COLO829 (cell line): ENCODE measurements around the gene PEX16.
"Not testable (repeated sequence)": the region's sequence is repeated elsewhere in the genome, so short reads cannot be mapped to it uniquely, and the experiment has no call there.

Experiments used
- DNase-seq: peaks from one replicate; pipeline ENCODE4 v3.0.0; 2012; ENCODE audit warnings: low spot score

PEX16 gene

DNA sequence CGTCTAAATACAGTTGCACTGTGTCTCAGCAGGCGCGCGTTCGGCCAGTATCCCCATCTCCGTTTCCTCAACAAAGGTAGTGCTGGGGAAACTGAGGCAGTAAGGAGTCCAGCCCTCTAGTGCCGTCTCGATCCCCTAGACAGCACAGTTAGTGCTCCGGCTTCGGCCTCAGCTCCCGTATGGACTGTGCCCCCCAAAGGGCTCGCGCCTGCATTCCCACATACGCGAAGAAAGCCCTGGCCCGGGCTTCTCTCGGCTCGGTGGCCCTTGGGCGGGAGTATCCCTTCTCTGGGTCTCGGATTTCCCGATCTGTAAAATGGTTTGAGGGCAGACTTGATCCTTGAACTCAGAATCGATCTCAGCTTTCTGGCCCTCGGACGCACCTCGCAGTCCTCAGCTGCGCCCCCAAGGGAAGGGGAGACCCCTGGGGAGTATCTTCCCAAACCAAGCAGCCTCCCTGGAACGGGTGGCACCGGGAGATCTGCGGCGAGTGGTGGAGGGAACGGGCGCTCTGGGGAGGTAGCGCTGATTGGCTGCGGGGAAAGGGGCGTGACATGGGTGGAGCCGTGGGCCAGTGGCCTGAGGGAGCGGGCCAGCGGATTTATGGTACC, 759 bp upstream of the PEX16 start:
- DNase-seq = peak; percentile 73

DNA sequence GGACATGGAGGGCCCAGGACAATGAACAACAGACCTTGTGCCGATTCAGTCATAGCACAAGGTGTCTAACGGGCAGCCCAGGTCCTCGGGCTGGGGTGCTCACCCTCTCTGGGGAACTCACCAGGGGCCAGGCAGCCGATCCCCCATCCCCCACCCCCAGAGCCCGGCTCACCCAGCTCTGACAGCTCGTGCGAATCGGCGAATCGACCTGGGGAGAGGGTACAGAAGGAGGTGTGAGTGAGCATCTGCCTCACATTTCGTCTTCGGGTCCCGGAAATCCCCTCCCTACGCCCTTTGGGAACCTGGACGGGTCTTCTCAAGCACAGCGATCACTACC, 423 bp downstream of the PEX16 start:
- no peak for DNase-seq

DNA sequence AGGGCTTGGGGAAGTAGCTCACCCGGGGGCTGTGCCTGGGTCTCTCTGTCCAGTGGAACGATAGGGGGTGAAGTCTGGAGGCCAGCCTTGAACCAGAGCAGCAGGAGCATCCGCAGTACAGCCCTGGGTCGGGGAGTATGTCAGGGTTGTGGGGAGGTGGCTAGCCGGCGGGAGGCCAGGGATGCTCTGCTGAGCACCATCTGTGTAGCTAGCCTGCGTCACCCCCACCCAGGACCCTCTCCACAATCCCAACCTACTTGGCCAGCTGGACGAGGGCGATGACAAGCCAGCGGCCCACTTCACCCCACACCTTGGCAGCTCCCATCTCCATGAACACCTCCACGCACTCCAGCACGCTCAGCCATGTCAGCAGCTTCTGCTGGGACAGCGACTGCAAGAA, 2.2 kb downstream of the PEX16 start:
- no peak for DNase-seq

DNA sequence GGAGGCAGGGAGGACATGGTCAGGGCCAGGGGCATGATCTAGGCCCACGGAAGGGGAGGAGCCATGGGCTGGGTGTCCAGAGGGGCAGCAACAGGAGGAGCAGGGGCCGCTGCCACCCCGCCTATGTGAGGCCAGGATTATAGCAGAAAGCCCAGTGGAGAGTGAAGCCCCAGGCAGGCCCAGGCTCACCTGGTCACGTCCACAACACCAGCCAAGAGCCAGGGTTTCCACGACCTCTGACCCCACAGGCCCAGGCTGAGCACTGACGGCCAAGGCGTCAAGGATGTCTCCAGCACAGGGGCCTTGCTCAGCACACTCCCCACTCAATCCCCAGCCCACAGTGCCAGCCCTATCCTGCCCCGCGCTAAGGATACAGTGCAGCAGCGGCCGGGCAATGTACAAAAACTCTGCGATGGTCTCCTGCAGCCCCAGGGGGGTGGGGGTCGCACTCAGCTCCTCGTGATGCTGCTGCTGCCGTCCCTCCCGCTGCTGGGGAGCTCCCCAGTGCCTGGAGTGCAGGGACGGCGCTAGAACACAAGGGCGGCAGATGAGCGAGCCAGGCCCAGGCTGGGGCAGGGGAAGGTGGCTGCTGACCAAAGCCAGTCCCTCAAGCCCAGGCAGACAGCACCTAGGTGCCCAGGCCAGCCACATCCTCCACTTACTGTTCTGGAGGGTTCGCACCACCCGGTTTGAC, 3.6 kb downstream of the PEX16 start:
- DNase-seq = no peak

DNA sequence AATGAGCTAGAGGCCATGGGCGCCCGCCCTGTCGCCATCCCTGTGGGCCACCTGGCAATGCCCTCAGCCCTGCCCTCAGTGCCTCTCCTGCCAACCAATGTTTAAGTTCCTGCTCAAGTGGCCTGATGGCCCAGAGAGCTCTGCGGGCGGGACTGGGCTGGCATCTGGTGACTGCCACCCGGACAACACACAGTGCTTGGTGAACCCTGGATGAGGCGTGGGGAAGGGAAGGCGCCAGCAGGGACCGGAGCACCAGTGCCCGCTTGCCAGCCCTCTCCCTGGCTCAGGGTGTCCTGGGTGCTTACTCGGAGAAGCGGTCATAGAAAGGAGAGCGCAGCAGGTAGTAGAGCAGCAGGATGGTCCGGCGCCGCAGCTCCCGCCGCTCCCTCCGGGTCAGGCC, 4.2 kb downstream of the PEX16 start:
- DNase-seq = no peak

DNA sequence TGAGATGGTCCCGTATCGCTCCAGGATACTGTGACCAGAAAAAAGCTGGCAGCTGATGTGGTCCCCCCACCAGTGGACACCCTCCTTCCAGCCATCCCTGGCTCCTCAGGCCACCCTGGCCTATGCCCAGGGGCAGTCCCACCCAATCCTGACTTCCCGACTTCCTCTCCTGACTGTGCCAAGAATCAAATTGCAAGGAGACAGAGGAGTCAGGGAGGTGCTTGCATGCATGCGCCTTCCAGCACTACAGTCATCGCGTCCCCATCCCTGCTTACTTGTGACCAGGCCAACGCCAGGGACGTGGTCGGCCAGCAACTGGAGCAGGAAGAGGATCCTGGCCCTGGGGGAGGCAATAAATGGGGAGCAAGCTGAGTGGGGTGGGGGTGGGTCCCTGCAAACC, 7.1 kb downstream of the PEX16 start:
- no peak for DNase-seq

DNA sequence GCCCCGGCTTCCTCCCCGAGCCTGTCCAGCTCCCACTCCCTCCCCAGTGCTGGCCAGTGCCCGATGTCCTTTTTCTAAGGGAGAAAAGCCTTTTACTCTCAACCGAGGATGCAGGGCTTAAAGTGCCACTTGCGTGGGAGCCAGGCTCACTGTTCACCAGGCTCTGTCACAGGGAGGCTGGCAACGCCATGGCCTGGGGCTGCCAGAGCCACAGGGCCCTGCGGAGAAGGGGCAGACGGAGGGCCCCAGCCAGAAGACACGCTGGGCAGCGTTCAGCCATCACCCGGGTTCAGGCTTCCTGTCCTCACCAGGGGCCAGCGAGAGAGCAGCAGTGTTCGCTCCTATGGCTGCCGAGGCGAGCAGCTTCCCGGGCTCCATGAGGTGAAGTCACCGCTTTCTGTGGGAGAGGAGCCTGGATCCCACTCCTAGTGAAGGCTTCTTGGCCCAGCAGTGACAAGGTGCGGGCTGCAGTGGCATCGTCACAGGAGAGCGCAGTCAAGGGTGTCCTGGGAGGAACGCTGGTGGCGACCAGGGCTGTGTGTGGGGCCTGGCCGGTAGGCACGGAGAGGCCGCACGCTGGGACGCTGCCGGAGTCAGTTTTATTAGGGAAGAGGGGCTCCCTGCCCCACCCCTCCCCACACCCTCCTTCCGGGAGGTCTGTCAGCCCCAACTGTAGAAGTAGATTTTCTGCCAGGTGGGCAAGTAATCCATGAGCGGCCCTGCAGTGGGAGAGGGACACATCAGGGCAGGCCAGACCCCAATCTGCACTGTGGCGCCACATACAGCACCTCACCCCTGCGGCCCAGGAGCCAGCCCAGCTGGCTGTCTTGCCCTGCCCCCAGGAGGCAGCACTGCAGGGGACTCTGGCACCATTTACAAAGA, 7.8 kb downstream of the PEX16 start:
- no peak for DNase-seq

DNA sequence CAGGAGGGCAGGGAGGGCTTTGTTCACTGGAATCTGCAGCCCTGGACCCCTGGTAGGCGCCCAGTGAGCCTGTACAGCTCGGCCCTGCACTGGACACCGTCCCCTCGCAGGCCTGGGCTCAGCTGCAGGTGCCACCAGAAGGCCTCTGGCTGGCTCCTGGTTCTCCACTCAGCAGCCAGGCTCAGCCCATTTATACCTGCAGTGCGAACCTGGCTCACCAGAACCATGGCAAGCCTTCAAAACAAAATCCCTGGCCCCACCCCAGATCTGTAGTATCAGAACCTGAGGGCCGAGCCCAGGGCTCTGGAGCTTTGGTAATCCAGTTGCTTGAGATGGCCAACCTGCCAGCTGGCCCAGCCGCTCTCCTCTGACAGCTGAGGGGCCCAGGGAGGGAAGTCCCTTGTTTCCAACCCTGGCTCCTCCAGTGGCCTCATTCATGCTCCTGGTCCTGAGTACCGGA, 9.7 kb downstream of the PEX16 start:
- no peak for DNase-seq

DNA sequence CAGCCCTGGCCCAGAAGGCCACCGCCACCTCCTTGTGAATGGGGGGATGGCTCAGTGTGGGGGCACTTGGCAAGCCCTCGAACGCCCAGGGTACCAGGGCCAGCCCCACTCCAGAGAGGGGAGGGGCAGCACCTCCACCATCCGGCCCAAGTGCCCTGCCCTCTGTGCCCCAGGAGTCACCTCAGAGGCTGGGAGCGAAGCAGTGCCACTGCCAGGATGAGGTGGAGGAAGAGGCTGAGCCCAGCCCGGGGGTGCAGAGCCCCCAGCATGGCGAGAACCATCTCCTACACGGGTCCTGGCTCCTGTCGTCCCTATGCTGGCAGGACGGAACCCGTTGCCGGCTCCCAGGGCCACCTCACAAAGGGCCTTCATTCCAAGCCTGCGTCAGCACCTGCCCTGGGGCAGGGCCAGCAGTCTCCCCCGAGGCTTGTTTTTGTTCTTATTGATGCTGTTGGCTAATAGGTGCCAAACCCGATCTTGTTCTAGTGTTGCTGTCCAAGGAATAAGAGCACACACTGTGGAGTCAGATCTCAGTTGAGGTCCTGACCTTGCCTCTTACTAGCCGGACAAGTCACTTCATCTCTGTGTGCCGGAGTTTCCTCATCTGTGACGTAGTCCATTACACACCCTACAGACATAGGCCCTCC, 10.6 kb downstream of the PEX16 start, which contains the start of gene FREY1:
TSS of gene FREY1 (minus strand) at position 307 of the 647 bp plus-strand sequence. CDS start at position 281, 26 bp downstream.
- no peak for DNase-seq

DNA sequence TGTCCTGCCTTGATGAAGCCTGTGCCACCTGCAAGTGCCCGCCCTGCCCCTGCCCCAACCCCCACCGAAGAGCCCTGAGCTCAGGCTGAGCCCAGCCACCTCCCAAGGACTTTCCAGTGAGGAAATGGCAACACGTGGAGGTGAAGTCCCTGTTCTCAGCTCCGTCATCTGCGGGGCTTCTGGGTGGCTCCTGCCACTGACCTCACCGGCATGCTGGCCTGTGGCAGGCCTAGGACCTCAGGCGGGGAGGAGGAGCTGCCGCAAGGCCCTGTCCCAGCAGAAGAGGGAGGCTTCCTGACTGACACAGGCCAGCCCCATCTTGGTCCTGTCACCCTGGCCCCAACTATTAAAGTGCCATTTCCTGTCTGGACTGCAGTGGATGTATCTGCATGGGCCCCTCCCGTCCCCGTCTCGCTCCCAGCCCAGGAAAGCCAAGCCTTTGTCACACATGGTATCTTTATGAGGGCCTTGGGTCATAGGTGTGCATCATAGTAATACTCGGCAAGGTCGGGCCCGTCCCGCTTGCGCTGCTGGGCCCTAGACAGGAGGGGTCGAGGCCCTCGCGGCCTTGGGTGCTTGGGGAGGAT, 11.5 kb downstream of the PEX16 start:
- no peak for DNase-seq

DNA sequence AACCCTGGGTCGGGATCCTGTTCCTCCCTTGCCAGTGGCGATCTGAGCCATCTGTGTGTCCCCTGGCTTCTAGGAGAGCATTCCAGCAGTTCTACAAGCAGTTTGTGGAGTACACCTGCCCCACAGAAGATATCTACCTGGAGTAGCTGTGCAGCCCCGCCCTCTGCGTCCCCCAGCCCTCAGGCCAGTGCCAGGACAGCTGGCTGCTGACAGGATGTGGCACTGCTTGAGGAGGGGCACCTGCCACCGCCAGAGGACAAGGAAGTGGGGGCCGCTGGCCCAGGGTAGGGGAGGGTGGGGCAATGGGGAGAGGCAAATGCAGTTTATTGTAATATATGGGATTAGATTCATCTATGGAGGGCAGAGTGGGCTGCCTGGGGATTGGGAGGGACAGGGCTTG, 12.1 kb downstream of the PEX16 start:
- not testable (repeated sequence) for DNase-seq

DNA sequence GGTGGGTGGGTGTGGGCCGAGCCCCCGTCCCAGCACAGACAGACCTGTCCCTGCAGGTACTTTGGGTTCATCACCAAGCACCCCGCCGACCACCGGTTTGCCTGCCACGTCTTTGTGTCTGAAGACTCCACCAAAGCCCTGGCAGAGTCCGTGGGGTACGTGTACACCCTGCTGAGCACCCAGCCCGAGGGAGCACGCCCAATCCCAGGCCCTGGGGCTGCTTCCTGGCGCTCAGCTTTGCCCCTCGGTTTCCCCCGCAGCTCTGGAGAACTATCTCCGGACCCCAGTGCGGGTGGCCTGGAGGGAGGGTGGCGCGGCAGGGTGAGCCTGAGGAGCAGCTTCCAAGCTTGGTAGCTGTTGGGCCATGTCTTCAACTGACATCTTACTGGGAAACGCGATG, 12.6 kb downstream of the PEX16 start:
- no peak for DNase-seq

DNA sequence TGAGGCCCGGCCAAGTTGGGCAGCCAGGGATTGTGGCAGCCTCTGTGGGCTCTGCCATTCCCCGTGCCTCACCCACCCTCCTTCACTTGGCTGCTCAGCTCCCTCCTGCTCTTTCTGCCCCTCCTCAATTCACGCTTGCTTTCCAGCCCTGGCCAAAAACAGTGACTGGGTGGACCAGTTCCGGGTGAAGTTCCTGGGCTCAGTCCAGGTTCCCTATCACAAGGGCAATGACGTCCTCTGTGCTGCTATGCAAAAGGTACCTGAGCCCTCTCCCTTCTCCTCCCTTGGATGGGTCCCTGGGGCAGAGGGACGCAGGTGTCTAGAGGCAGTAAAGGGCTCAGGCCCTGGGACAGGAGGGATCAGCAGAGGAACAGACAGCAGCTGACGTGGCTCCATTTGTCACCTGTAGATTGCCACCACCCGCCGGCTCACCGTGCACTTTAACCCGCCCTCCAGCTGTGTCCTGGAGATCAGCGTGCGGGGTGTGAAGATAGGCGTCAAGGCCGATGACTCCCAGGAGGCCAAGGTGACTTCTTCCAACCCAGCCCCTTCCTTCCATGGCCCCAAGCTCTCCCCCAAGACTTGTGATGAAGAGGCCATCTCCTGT, 13.3 kb downstream of the PEX16 start:
- no peak for DNase-seq

DNA sequence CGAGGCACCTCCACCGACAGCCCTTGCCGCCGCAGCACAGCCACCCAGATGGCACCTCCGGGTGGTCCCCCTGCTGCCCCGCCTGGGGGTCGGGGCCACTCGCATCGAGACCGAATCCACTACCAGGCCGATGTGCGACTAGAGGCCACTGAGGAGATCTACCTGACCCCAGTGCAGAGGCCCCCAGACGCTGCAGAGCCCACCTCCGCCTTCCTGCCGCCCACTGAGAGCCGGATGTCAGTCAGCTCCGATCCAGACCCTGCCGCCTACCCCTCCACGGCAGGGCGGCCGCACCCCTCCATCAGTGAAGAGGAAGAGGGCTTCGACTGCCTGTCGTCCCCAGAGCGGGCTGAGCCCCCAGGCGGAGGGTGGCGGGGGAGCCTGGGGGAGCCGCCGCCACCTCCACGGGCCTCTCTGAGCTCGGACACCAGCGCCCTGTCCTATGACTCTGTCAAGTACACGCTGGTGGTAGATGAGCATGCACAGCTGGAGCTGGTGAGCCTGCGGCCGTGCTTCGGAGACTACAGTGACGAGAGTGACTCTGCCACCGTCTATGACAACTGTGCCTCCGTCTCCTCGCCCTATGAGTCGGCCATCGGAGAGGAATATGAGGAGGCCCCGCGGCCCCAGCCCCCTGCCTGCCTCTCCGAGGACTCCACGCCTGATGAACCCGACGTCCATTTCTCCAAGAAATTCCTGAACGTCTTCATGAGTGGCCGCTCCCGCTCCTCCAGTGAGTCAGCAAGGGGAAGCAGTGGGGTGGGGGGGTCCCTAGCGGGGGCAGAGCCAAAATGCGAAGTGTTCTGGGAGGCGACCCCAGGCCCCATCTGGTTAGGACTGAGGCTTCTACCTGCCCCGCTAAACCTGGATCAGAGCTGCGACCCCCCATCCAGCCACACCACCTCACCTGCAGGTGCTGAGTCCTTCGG, 15.0 kb downstream of the PEX16 start:
- DNase-seq = no peak

DNA sequence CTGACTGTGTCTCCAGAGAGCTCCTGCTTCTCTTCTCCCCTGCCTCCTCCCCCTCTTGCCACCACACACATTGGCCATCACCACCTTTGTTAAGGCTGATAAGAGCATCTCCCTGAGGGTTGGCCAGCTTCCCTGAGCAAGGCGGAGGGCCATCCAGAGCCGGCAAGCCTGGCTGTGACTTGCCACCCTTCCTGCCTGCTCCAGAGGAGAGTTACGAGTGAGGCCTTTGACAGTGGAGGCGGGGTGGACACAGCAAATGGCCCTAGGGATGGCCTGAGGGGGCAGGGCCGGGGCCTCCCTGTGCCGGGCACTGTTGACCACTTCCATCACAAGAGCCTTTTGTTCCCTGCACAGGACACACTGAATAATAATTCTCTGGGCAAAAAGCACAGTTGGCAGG, 16.1 kb downstream of the PEX16 start:
- no peak for DNase-seq

DNA sequence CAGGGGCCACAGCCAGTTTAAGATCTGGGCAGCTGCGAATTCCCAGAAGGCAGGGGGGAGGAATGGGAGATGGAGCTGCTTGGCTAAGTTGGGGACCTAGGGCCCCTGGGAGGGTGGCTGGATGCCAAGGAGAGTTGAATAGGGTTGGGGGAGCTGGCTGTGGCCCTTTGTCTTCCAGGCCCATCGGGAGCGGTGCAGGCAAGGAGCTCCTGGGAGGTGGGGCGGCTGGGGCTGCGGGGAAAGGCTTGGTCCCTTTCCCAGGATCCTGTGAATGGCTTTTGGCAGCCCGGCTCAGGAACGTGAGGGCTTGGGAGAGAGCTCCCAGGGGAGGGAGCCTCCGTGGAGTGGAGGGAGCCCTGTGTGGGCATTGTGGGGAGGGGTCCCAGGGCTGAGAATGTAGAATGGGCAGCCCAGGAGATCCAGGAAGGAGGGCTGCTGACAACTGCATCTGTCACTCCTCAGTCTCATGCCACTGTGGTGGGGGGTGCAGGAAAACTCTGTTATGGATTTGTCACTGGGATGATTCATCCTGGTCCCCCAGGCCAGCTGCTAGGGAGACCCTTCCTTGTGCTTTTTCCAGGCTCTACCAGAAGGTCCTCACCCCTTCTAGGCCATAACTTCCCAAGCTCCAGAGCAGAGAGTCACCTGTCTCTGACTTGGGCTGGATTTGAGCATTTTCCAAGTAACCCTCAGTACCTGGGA, 16.6 kb downstream of the PEX16 start:
- DNase-seq = no peak

DNA sequence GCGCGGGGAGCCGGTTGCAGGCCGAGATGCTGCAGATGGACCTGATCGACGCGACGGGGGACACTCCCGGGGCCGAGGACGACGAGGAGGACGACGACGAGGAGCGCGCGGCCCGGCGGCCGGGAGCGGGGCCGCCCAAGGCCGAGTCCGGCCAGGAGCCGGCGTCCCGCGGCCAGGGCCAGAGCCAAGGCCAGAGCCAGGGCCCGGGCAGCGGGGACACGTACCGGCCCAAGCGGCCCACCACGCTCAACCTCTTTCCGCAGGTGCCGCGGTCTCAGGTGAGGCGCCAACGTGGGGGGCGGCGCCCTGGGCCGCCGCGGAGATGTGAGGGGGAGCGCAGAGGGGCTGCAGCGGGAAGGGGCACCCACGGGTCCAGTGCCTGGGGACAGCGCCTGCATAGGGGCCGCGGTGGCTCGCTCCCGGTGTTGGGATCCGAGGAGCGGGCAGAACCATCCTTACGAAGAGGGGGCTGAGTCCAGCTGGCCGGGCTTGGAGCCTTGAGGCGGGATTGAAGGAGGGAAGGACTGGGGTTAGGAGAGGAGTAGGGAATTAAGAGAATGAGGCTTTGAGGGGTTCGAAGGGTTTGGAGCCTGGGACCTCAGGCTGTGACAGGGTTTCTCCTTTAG, 17.4 kb downstream of the PEX16 start:
- DNase-seq = not testable (repeated sequence)

DNA sequence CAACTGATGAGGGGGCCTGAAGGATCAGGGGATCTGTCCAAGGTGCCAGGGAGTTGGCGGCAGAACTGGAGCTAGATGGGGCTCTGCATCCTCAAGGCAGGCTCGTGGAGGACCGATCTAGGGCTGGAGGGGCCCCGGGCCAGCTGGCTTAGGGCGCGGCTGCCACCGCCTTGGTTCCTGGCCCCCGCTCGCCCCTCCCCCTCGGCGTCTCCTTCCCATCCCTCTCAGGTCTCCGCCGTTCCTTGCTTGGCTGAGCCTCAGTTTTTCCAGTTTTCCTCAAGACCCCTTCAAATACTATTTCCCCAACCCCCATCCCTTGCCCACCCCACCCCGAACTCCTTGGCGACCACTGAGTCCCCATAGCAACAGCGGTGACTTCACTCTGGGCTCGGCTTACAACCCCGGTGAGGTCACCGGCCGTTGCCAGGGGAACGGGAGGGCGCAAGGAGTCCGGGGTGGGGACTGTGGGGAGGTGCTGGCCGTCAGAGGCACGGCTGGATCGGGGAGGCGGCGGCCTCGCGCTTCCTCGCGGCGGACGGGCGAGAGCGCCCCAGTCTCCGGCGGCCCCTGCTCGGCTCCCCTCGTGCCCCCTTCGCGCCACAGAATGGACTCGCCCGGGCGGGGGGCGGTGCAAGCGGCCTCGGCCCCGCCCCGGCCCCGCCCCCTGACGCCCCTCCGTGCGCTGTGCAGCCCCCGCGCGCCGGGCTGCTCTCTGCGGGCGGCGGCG, 18.1 kb downstream of the PEX16 start:
- peak; percentile 54 for DNase-seq

DNA sequence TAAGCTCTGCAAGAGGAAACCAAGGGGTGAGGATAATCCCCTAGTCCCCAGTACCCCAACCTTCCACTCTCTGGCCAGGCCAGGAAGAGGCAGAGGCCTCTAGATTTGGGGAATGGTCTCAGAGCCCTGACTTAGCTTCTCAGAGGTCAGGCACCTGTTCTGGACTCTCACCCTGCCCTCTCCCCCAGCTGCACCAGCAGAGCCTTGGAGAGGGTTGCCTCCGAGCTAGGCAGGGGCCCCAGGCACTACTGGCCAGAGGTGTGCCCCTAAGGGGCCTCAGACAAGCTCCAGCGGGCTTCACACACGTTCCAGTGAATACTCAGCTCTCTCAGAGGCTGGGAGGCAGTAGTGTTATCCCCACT, 18.6 kb downstream of the PEX16 start:
- no peak for DNase-seq
